VCaP (cell line): Measurements from ENCODE around the gene UBE2L3.

Experiments used
- H3K27ac ChIP-seq: fragments of 450-650 bp; 2 replicates; pipeline ENCODE4 v1.5.1; 2017
- CTCF ChIP-seq: fragments of 450-650 bp; conservative IDR thresholded peaks from 2 replicates; pipeline ENCODE4 v1.5.1; 2017; ENCODE audit warnings: mild to moderate bottlenecking, moderate library complexity

The UBE2L3 gene

GRCh38 chr22:21573750-21574494, 6.4 kb downstream of the UBE2L3 start:
- peak overlapping the region; percentile 13; the same call in 1 of the 2 replicates for H3K27ac ChIP-seq
- no peak for TF ChIP-seq CTCF

GRCh38 chr22:21579474-21579851, 11.9 kb downstream of the UBE2L3 start:
- peak overlapping the region; percentile 82 for H3K27ac ChIP-seq
- TF ChIP-seq CTCF: no peak

- H3K27ac ChIP-seq: peak overlapping the region; percentile 82
Measured at GRCh38 chr22:21580623-21581007, 13.1 kb downstream of the UBE2L3 start.

GRCh38 chr22:21581009-21581713, 13.6 kb downstream of the UBE2L3 start:
- H3K27ac ChIP-seq: peak overlapping the region; percentile 82

- TF ChIP-seq CTCF: no peak
- peak overlapping the region; percentile 82 for H3K27ac ChIP-seq
Measured at GRCh38 chr22:21582801-21583740, 15.6 kb downstream of the UBE2L3 start.

- no peak for TF ChIP-seq CTCF
- peak overlapping the region; percentile 82; the same call in 1 of the 2 replicates for H3K27ac ChIP-seq
Measured at GRCh38 chr22:21585389-21585788, 17.9 kb downstream of the UBE2L3 start.

GRCh38 chr22:21587803-21588611, 20.5 kb downstream of the UBE2L3 start:
- no peak for TF ChIP-seq CTCF
- H3K27ac ChIP-seq: no peak overlapping the region

GRCh38 chr22:21589396-21589795, 21.9 kb downstream of the UBE2L3 start:
- H3K27ac ChIP-seq: no peak overlapping the region
- no peak for TF ChIP-seq CTCF
